ENCODE results near the gene NLRC4. TPM values are rescaled to one million over a fixed set of nuclear protein-coding genes. Genes with fewer than 3 reads are reported as not detected.

The NLRC4 gene
- total and polyA plus RNA-seq, 2 of the 8 experiments (the other 6 are each of a cell fraction or from before 2014, with no cell fraction given) = not detected

DNA sequence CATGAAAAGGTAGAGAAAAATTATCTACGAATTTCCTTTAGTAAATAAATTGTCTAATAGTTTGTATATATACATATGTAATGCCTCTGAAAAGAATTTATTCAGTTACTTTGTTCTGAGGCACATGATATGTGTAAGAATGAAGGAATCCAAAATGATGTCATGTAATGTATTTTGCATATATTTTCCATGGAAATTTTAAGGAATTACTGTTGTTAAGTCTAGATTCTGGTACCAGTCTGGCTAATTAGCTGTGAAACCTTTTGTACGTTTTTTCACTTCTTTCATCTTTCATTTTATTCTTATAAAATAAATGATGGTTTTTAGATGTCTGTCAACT is 25.3 kb upstream of the NLRC4 start:
- H2BK15ac ChIP-seq (ENCODE audit: low read length) = no peak overlapping the region
- H3K79me1 ChIP-seq (ENCODE audit: low read depth, low read length) = no peaks in the 10 kb centered on the region
- DNase-seq (ENCODE audit: low read depth in 1 of 2, low spot score in 2 of 2) = no peak
- H2AFZ ChIP-seq (ENCODE audit: low read length) = no peak overlapping the region
- H2BK12ac ChIP-seq (ENCODE audit: low read depth, low read length) = no peak overlapping the region
- no peak overlapping the region for H3K9ac ChIP-seq (replicated peaks in 1 of 4; ENCODE audit: extremely low read depth in 1 of 4, low read depth in 3 of 4, low read length in 3 of 4)
- H2BK120ac ChIP-seq (replicated peaks; ENCODE audit: low read depth, low read length) = no peak overlapping the region
- H3K4ac ChIP-seq (replicated peaks; ENCODE audit: insufficient read length, low read depth, low read length) = no peak overlapping the region
- no peak for FAIRE-seq
- no peak overlapping the region for H3K56ac ChIP-seq (replicated peaks; ENCODE audit: insufficient read length, low read depth, low read length)
- H3K4me3 ChIP-seq (ENCODE audit: extremely low read depth in 1 of 4, insufficient read depth in 2 of 4, low read depth in 3 of 4, low read length in 4 of 4) = no peak overlapping the region
- no peak overlapping the region for H4K91ac ChIP-seq (replicated peaks; ENCODE audit: insufficient read length, low read length)
- no peak overlapping the region for H3K23ac ChIP-seq (ENCODE audit: insufficient read length)
- no peaks in the 10 kb centered on the region for H3K23me2 ChIP-seq (ENCODE audit: low read depth, low read length)
- H3K14ac ChIP-seq (ENCODE audit: insufficient read length) = no peak overlapping the region
- H2BK20ac ChIP-seq (ENCODE audit: low read length) = no peak overlapping the region
- no peak overlapping the region for H3K4me2 ChIP-seq (ENCODE audit: insufficient read depth in 1 of 2, low read depth in 2 of 2, low read length in 2 of 2)
- no peaks in the 10 kb centered on the region for H4K20me1 ChIP-seq (replicated peaks in 1 of 2; ENCODE audit: control insufficient read depth in 1 of 2, insufficient read depth in 2 of 2, low read length in 2 of 2)
- H4K5ac ChIP-seq (ENCODE audit: insufficient read length, low read depth, low read length) = no peak overlapping the region
- H3K27me3 ChIP-seq (replicated peaks in 1 of 4; ENCODE audit: control insufficient read depth in 3 of 4, extremely low read depth in 1 of 4, insufficient read depth in 3 of 4, low read length in 3 of 4) = no peaks in the 10 kb centered on the region
- H2AK5ac ChIP-seq (ENCODE audit: low read depth, low read length) = no peak overlapping the region
- H3K4me1 ChIP-seq (replicated peaks in 1 of 4; ENCODE audit: control insufficient read depth in 3 of 4, insufficient read depth in 4 of 4, low read length in 3 of 4) = no peaks in the 10 kb centered on the region
- 86% methylated on average over 2 of the region's 2 CpGs; no CpG with 5 or more reads in 1 of the 2 experiments for WGBS, 2 experiments (ENCODE audit: extremely low coverage in 1 of 2, insufficient coverage in 1 of 2, insufficient read length in 1 of 2, insufficient replicate concordance in 2 of 2, low coverage in 1 of 2, low lambda C conversion rate in 2 of 2, missing lambda C conversion rate in 1 of 2)
- H3K18ac ChIP-seq (ENCODE audit: extremely low read depth, low read length) = no peak overlapping the region
- peaks cover 0 to 11% of the 10 kb centered on the region in 2 experiments; a peak in 2 of 4 replicates for H3K79me2 ChIP-seq (ENCODE audit: control insufficient read depth in 1 of 2, insufficient read depth in 2 of 2, low read length in 2 of 2)
- H3K36me3 ChIP-seq (ENCODE audit: control insufficient read depth in 2 of 4, insufficient read depth in 4 of 4, low read length in 3 of 4) = peaks cover 0 to 9% (median 4%) of the 10 kb centered on the region in 4 experiments; a peak in 3 of 8 replicates
- peaks cover 0 to 7% of the 10 kb centered on the region in 2 experiments; a peak in 1 of 4 replicates for H3K9me3 ChIP-seq (ENCODE audit: insufficient read depth in 2 of 2, low read depth in 1 of 2, low read length in 1 of 2)
- no peak overlapping the region for H4K8ac ChIP-seq (ENCODE audit: extremely low read depth, insufficient read depth, low read length)
- POLR2A ChIA-PET (ENCODE audit: partially characterized antibody) = interaction anchor here (1.6 kb wide), 1 partner anchor 12 kb away, joined by 7 read pairs; the partner anchor contains the start of gene YIPF4
- H3K27ac ChIP-seq (ENCODE audit: low read depth, low read length) = no peak overlapping the region
- H2BK5ac ChIP-seq (ENCODE audit: low read depth, low read length) = no peak overlapping the region
- CTCF ChIA-PET (ENCODE audit: partially characterized antibody) = no interaction called here
- TF ChIP-seq RFX5 (IDR thresholded peaks at IDR 0.05; ENCODE audit: borderline replicate concordance, low read depth, low read length) (no peak), POLR2AphosphoS5 (IDR thresholded peaks at IDR 0.05; ENCODE audit: low read depth, low read length) (no peak)
- TF ChIP-seq, protein P1, sequence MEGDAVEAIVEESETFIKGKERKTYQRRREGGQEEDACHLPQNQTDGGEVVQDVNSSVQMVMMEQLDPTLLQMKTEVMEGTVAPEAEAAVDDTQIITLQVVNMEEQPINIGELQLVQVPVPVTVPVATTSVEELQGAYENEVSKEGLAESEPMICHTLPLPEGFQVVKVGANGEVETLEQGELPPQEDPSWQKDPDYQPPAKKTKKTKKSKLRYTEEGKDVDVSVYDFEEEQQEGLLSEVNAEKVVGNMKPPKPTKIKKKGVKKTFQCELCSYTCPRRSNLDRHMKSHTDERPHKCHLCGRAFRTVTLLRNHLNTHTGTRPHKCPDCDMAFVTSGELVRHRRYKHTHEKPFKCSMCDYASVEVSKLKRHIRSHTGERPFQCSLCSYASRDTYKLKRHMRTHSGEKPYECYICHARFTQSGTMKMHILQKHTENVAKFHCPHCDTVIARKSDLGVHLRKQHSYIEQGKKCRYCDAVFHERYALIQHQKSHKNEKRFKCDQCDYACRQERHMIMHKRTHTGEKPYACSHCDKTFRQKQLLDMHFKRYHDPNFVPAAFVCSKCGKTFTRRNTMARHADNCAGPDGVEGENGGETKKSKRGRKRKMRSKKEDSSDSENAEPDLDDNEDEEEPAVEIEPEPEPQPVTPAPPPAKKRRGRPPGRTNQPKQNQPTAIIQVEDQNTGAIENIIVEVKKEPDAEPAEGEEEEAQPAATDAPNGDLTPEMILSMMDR (IDR thresholded peaks at IDR 0.05; ENCODE audit: control extremely low read depth in 1 of 3, insufficient read depth in 1 of 3, low read depth in 1 of 3, low read length in 3 of 3) = no peak

All from H1 (cell line).